Measurements from ENCODE around the gene ZFHX3.

Gene ZFHX3

DNA sequence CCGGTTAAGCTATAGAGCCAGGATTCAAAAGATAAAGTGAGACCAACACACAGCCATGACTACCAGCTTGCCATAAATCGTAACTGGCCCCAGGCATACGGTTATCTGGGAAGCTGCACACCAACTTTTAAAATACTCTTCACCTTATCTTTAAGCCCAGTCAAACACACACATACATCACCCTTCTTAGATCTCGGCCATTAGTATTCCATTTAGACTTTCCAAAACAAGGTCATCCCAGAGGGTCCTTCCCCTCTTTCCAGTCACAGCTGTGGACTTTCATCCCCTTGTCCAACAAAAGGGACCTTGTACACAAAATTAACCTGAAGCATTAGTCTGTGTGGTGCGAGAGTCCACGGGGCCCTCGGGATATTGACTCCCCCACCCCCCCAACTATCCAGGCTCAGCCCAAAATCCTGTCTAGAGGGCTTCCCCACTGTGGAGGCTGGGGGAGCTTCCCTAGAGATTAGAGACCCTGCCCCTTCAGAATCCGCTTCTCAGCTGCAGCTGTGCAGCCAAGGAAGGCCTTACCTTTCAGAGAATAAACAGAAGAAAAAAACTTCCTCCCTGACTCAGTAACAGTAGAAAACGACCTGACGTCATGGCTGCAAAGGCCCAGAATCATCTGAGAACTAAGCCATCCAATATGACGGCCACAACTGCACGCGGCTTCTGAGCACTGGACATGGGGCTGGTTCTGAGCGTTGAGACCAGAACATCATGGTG lies 9.9 kb downstream of the ZFHX3 start:
- no peak for DNase-seq

DNA sequence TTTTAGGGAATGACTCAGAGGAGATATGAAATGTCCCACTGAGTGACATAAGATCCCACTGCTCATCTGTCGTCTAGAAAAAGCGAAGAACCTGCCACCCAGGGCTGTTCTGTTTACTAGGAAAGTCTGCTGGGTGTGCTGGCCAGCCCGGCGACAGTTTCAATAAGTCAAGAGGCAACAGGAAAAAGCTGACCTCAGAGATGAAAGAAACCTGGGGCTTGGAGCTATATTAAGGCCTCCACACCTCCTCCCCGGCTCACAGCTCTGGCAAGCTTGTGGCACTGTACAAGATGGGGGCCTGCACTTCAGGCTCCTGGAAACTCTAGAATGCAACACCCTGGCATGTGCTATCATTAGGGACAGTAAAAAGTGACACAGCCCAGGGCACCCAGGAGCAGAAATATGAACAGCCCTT lies 10.6 kb downstream of the ZFHX3 start:
- DNase-seq = peak; percentile 15

DNA sequence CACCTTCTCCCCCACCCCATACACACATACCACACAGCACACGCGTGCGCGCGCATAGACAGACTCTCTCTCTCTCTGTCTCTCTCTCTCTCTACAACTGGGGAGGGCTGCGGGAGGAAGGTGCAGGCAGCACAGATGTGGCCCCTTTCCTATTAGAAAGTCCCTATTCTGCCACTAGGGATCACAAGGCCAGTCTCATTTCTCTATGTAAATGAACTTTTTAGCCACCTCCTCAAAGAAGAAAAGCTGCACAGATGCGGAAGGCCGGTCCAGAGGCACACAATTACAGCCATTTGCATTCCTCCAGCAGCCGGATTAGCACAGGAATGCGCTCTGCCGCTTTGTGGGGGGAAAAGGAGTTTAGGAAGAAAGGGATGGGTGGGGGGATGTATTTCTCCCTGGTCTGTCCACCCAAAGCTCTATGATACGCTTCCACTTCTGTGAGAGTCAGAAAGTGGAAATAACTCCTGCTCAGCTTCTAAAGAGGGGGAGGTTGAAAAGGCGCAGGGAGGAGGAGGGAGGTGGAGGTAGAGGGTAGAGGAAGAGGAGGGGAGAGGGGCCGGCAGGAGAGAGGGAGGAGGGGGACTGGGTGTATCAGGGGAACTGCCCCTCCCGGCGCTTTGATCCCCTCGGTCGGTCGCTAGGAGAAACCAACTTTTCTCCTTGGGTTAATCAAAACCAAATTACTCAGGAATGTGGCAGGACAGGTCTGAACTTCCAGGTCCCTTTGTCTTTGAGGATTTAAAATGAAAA lies 11.7 kb downstream of the ZFHX3 start:
- peak; percentile 65 for DNase-seq

DNA sequence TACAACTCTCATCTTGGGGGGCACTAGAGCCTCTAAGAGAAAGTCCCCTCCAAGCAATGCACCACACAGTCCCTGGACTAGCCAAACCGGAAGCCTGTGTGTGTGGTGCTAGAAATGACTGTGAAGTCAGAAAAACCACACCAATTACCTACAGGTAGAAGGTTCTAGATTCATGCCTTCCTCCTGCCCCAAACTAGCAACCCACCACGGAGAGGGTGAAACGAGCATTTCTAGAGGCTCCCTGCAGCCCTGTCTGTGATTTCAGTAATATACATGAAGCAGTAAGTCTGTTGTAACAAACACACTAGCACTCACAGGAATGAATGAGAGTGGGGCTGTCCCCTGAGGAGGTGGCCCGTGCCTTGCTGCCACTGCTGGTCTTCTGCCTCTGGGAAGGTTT lies 13.6 kb downstream of the ZFHX3 start:
- DNase-seq = no peak

DNA sequence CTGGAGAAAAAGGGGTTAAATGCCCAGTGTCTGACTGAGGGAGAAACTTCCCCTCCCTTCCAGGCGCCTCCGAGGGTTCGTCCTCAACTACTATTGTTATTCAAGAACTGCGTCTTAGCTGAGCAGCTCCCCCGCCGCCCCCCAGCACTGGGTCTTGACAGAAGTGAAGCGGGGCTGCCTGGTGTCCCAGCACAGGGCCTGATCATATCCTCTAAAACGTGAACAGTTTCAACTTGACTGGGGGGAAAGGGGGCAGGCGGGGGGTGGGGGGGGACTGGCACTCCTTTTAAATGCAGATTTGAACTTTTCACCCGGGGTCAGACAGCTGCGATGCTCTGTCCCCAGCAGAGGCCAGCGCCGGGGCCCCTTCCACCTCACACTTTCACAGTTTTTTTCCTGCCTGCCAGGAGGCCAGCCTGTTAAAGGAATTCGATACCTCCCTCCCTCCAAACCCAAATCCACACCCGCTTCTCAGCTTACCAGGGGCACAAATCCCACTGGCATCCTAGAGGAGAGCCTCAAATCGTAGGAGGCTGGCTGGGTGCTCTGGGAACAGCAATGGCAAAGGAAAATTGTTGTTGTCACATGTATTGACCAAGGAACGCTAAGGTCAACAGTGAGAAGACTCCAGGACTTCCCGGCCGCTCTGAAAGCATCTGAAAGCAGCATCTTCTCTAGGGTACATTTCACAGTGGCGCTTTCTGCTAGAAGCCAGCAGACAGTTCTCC lies 14.5 kb downstream of the ZFHX3 start:
- no peak for DNase-seq

DNA sequence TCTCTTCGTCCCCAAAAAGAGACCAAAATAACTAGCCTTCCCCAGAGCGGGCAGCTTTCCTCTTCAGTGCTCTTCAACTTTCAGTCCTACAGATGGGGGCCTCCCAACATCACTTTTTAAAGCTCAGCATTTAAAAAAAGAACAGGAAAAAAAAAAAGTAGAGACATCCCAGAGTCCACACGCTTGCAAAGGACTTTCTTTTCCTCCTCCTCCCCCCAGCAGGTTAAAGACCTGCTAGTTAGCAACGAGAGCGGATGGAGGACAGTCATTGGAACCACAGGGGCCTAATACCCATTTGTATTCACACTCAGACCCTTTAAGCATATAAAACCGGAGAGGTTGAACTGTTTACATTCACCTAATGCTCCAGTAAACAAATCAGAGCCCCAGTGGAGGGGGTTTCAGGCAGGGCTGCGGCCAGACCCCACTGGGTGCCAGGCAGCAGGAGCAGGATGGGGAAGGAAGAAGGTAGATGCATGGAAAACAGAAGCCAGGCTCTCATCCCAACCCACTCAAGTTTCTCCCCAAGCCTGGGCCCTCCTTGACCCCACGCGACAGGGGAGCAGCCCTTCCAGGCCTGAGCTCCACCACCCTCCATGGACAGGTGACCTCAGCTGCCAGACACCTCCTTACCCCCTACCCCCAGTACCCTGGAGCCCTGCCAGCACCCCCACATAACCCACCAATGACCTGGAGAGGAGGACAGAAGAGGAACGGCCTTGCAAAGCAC lies 15.2 kb downstream of the ZFHX3 start:
- DNase-seq = peak; percentile 21

- DNase-seq = no peak
Measured at GRCh38 chr16:73031984-73032383, 15.9 kb downstream of the ZFHX3 start.

GRCh38 chr16:73031155-73031866 lies 16.6 kb downstream of the ZFHX3 start:
- DNase-seq = no peak

- DNase-seq = no peak
Measured at GRCh38 chr16:73028721-73029361, 19.1 kb downstream of the ZFHX3 start.

GRCh38 chr16:73028263-73028662 lies 19.7 kb downstream of the ZFHX3 start:
- DNase-seq = no peak

DNA sequence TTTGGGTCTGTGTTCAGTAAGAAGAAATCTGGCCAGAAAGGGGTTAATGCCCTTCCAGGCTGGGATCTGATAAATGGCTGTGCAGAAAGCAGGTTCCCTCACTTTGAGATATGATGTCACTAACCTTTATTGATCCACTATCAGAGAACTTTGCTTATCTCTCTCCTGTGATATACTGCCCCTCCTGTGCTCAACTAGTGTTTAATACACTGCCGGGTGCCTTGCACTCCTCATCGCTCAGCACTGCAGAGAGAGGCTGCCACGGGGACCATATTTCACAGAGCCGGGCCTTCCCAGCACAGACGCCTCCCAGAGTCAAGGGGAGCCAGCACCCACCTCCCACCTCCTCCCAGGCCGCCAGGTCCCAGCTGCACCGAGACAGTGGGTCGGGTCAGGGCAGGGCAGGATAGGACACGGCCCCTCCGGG lies 20.2 kb downstream of the ZFHX3 start:
- DNase-seq = no peak

- no peak for DNase-seq
Measured at GRCh38 chr16:73026754-73027684, 20.9 kb downstream of the ZFHX3 start.

DNA sequence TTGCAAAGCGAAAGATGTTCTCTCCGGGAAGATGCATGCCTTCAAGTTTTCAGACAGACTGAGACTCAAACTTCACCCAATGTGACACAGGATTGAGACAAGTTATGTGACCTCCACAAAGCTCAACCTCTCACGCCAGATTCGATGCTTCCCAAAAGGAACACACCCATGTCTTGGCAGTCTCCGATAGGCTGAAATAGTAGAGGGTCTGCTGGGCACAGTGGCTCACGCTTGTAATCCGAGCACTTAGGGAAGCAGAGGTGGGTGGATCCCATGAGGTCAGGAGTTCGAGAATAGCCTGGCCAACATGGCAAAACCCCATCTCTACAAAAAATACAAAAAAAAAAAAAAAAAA lies 22.1 kb downstream of the ZFHX3 start:
- no peak for DNase-seq

DNA sequence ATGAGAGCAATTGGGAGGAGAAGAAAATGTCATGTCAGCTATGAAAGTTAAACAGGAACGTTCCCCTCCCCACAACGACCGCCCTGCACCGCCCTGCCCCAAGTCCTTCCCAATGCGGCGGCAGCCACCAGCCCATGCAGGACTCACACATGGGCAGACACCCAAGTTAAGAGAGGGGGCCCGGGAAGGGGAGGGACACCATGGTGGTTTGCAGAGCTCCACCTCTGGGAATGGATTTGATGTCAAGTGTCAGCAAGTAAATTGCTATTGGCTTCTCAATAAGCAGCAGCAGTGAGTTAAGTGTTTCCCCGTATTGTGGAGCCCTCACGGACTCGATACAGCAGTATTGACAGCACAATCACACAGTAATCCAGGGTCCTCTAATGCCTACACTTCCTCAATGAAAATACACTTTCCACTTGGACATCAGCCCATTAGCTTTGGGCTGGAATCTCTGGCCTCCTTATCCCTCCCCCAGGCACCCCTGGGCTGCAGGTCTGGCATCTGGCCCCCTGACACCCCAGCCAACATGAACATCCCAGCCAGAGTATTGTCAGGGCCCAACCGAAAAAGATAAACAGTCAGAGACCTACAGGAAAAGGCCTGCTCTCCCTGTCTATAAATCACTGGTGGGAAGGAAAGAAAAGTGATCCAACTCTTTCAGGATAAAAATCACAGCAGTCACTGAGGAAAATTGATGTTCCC lies 22.6 kb downstream of the ZFHX3 start:
- DNase-seq = no peak

- no peak for DNase-seq
Measured at GRCh38 chr16:73024571-73025105, 23.3 kb downstream of the ZFHX3 start.

DNA sequence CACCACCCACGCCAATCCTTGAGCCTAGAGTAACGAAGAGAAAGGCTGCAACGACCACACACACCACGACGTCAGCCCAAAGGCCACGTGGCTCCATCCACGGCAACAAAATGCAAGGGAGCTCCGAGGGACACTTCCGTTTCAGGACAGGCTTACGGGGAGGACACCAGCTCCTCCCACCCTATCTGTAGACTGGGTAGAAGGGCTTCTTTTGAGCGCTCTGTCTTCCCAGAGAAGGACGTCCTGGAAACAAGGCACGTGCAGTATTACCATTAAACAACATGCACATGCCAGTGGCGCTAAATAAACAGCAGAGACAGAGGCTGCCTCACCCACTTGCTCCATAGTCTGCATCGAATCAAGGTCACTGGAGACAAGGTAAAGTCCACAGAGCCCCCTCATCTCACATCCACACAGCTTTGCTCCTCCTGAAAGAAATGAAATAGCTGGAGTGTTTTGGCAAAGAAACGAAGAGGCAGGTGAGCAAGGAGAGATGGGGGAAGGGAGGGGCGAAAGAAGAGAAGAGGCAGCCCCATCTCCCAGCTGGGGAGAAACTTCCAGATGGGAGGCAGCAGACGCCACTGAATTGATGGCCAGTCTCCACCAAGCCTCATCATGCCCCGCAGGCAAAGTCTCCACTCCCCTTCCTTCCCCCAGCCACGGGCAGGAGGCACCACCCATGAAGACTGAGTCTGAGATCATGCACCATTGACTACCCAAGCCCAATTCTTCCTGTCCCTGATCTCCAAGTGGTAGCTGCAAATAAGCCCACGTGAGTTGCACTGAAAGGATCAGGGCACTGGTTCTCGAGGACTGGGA lies 24.0 kb downstream of the ZFHX3 start:
- no peak for DNase-seq

GRCh38 chr16:73023320-73023719 lies 24.6 kb downstream of the ZFHX3 start:
- no peak for DNase-seq

DNA sequence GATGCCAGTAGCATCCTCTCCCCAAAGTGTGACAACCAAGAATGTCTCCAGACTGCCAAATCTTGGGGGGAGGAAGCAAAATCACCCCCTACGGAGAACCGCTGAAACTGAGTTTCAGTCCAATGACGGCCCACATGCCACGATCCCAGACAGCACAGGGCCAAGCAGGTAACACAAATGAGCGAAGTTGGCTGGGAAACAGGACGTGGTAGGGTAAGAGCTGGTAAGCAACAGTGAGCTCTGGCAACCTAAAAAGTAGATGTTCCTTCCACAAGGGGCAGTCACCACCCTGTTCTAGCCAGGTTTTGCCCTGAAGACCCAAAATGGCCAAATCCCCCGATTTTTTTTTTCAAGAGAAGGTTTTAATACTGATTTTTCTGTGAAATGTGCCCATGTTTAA lies 25.4 kb downstream of the ZFHX3 start:
- no peak for DNase-seq
